B cell (primary cell): ENCODE measurements around the gene IL1F10. TPM values are rescaled to one million over a fixed set of nuclear protein-coding genes. Genes with fewer than 3 reads are reported as not detected.

Source experiments
- ATAC-seq: fragments of 200-7000 bp; cut with Tn5 transposase; one replicate; pipeline ENCODE4 v1.10.0; 2021; ENCODE audit warnings: low read depth, mild to moderate bottlenecking, moderate number of reproducible peaks, moderate library complexity
- CTCF ChIA-PET: fragments of 350-600 bp; sonication (Branson Sonifier 250); formaldehyde crosslinking; loops from one replicate; lab custom pipeline; 2021; ENCODE audit warnings: antibody characterized with exemption, inconsistent platforms; lab: Charles Lee
- POLR2A ChIA-PET: fragments of 350-600 bp; sonication (Branson Sonifier 250); formaldehyde crosslinking; loops from one replicate; lab custom pipeline; 2021; ENCODE audit warnings: antibody characterized with exemption; lab: Charles Lee
- DNase-seq: peaks from one replicate; pipeline ENCODE4 v3.0.0; 2013
- H2AFZ ChIP-seq: 2 replicates; pipeline ENCODE4 v1.6.1; 2012; ENCODE audit warnings: mild to moderate bottlenecking, low read depth, low read length; ENCODE audit not compliant: insufficient read depth, poor library complexity, severe bottlenecking
- H3K27ac ChIP-seq, 2 donors: 1 replicate in 1 of 2; 2 replicates in 1 of 2; pipeline ENCODE4 v1.5.1; 2012 to 2013; ENCODE audit warnings: low read length in 2 of 2, mild to moderate bottlenecking in 2 of 2, moderate library complexity in 1 of 2
- H3K27me3 ChIP-seq, 4 experiments: fragments of 200-600 bp in 1 of 4; sonication (generic) in 1 of 4; replicated peaks in 1 of 4; 1 replicate in 2 of 4; 2 replicates in 2 of 4; pipeline versions ENCODE4 v1.6.1 to v1.7.0; 2013 to 2016; ENCODE audit warnings: low read length in 3 of 4, mild to moderate bottlenecking in 2 of 4, mixed read lengths in 1 of 4, moderate library complexity in 1 of 4; ENCODE audit not compliant: insufficient read depth in 4 of 4, control insufficient read depth in 3 of 4; ENCODE audit errors: control extremely low read depth in 1 of 4
- H3K36me3 ChIP-seq, 2 experiments: replicated peaks in 1 of 2; 1 replicate in 1 of 2; 2 replicates in 1 of 2; pipeline versions ENCODE4 v1.6.1 to v1.7.1; 2013; ENCODE audit warnings: low read length in 1 of 2; ENCODE audit not compliant: insufficient read depth in 2 of 2, control insufficient read depth in 1 of 2; ENCODE audit errors: control extremely low read depth in 1 of 2, extremely low read depth in 1 of 2
- H3K4me1 ChIP-seq, 2 donors: fragments of 200-600 bp in 1 of 2; sonication (generic) in 1 of 2; 1 replicate in 1 of 2; 2 replicates in 1 of 2; pipeline versions ENCODE4 v1.5.1 to v1.6.1; 2013 to 2017; ENCODE audit warnings: low read length in 2 of 2; ENCODE audit not compliant: control insufficient read depth in 2 of 2, insufficient read depth in 2 of 2
- H3K4me2 ChIP-seq: replicated peaks from 2 replicates; pipeline ENCODE3; 2012; ENCODE audit warnings: mild to moderate bottlenecking, low read depth, low read length; ENCODE audit not compliant: poor library complexity, severe bottlenecking
- H3K4me3 ChIP-seq, 5 experiments: fragments of 200-600 bp in 1 of 5; sonication (generic) in 1 of 5; 1 replicate in 3 of 5; 2 replicates in 2 of 5; pipeline versions ENCODE4 v1.5.1 to v1.7.0; 2011 to 2016; ENCODE audit warnings: low read length in 4 of 5, mild to moderate bottlenecking in 4 of 5, low read depth in 2 of 5, control low read depth in 1 of 5, moderate library complexity in 1 of 5; ENCODE audit not compliant: insufficient read depth in 1 of 5; ENCODE audit errors: control extremely low read depth in 1 of 5, extremely low read depth in 1 of 5
- H3K79me2 ChIP-seq: fragments of 200-600 bp; sonication (generic); one replicate; pipeline ENCODE4 v1.6.0; 2016; ENCODE audit warnings: low read length; ENCODE audit not compliant: control insufficient read depth, insufficient read depth
- H3K9ac ChIP-seq: fragments of 200-600 bp; sonication (generic); 2 replicates; pipeline ENCODE4 v1.6.1; 2017; ENCODE audit warnings: mild to moderate bottlenecking, low read length, moderate library complexity
- H3K9me3 ChIP-seq, 3 donors: one replicate each; pipeline versions ENCODE4 v1.6.1 to v1.7.1; 2013; ENCODE audit warnings: low read length in 2 of 3; ENCODE audit not compliant: control insufficient read depth in 2 of 3, insufficient read depth in 1 of 3; ENCODE audit errors: control extremely low read depth in 1 of 3
- H4K20me1 ChIP-seq: 2 replicates; pipeline ENCODE4 v1.6.0; 2012; ENCODE audit warnings: mild to moderate bottlenecking, low read length; ENCODE audit not compliant: insufficient read depth, control insufficient read depth, poor library complexity, severe bottlenecking
- H3K27ac Mint-ChIP-seq: one replicate; pipeline ENCODE4 v1.8.0; 2021; ENCODE audit warnings: mixed read lengths
- H3K27me3 Mint-ChIP-seq: one replicate; pipeline ENCODE4 v1.8.0; 2021; ENCODE audit warnings: mixed read lengths
- H3K4me1 Mint-ChIP-seq: one replicate; pipeline ENCODE4 v1.8.0; 2021; ENCODE audit warnings: mixed read lengths
- H3K4me3 Mint-ChIP-seq: one replicate; pipeline ENCODE4 v1.8.0; 2021; ENCODE audit warnings: mixed read lengths
- H3K9me3 Mint-ChIP-seq: one replicate; pipeline ENCODE4 v1.8.0; 2022; ENCODE audit warnings: mixed read lengths; ENCODE audit not compliant: insufficient read depth
- CTCF ChIP-seq: fragments of 200-600 bp; IDR thresholded peaks from one replicate; pipeline ENCODE4 v1.8.0; 2022; ENCODE audit warnings: antibody characterized with exemption, mild to moderate bottlenecking
- EZH2 ChIP-seq: IDR thresholded peaks from 2 replicates; pipeline ENCODE4 v1.6.1; 2012; ENCODE audit warnings: borderline replicate concordance, low read depth, mild to moderate bottlenecking, moderate library complexity, low read length; ENCODE audit not compliant: insufficient read depth, poor library complexity, severe bottlenecking
- WGBS: methylation state at CpG from one replicate; pipeline ENCODE4 v1.1.5; 2013; ENCODE audit warnings: missing lambda C conversion rate; ENCODE audit not compliant: insufficient coverage; 5-methylcytosine and 5-hydroxymethylcytosine counted together
- intact Hi-C: fragments of 100-400 bp; cut with micrococcal nuclease; formaldehyde crosslinking; loops from one replicate; pipeline ENCODE4 v1.10.0; 2022
- polyA plus RNA-seq: library from polyadenylated mRNA; depleted of rRNA; stranded (reverse); fragments of >200 nt; gene quantifications from 2 replicates; pipeline ENCODE4 v1.2.3, GENCODE V29; 2012
- total RNA-seq, 2 donors: library from RNA; stranded (reverse); fragments of 120-200 nt in 1 of 2; gene quantifications; 1 replicate in 1 of 2; 2 replicates in 1 of 2; pipeline versions ENCODE4 v1.2.3 to v1.2.4, GENCODE V29; 2013 to 2022

The IL1F10 gene
- total and polyA plus RNA-seq, 2 donors (not counting 1 experiment from before 2014, with no cell fraction given) = not detected

GRCh38 chr2:113052396-113052917 lies 15.3 kb upstream of the IL1F10 start, which contains the start of gene IL36B:
Gene IL36B, minus strand, starts transcription at chr2:113052867.
- H3K27me3 Mint-ChIP-seq = peaks cover 29% of the 10 kb centered on the region
- TF ChIP-seq EZH2 (no peak), CTCF (no peak)

GRCh38 chr2:113053666-113054065 lies 14.1 kb upstream of the IL1F10 start:
- ChIA-PET CTCF (no interaction called here), POLR2A (no interaction called here)
- Histone ChIP-seq H3K79me2 (no peaks in the 10 kb centered on the region), H3K4me1 (no peaks in the 10 kb centered on the region), H2AFZ (no peak overlapping the region), H3K27me3 (peaks cover 0 to 4% (median 0%) of the 10 kb centered on the region in 4 experiments), H3K4me3 (no peak overlapping the region), H4K20me1 (no peaks in the 10 kb centered on the region), H3K36me3 (no peaks in the 10 kb centered on the region), H3K9ac (no peak overlapping the region), H3K9me3 (peaks cover 0 to 22% (median 17%) of the 10 kb centered on the region in 3 donors), H3K27ac (no peak overlapping the region), H3K4me2 (no peak overlapping the region)
- peaks cover 12% of the 10 kb centered on the region for H3K9me3 Mint-ChIP-seq
- no CpG with 5 or more reads among the region's 3 CpGs for WGBS
- no peak overlapping the region for H3K27ac Mint-ChIP-seq
- TF ChIP-seq EZH2 (no peak), CTCF (no peak)
- DNase-seq = no peak
- H3K27me3 Mint-ChIP-seq = peaks cover 28% of the 10 kb centered on the region
- ATAC-seq = no peak
- intact Hi-C loops = no loop called here
- H3K4me1 Mint-ChIP-seq = no peaks in the 10 kb centered on the region
- H3K4me3 Mint-ChIP-seq = no peak overlapping the region

More at GRCh38 chr2:113052396-113052917, 15.3 kb upstream of the IL1F10 start, which contains the start of gene IL36B:
- no peak for ATAC-seq
- H3K27ac ChIP-seq = no peak within 1 kb of the TSS
- 90% methylated on average over 2 of the region's 6 CpGs for whole genome bisulfite sequencing
- peaks cover 0 to 22% (median 17%) of the 10 kb centered on the region in 3 donors for H3K9me3 ChIP-seq
- no peaks in the 10 kb centered on the region for H3K4me1 ChIP-seq
- DNase-seq = no peak
- no peak within 1 kb of the TSS for H3K4me3 ChIP-seq
- Mint-ChIP-seq H3K4me3 (no peak within 1 kb of the TSS), H3K27ac (no peak within 1 kb of the TSS), H3K4me1 (no peaks in the 10 kb centered on the region), H3K9me3 (peaks cover 12% of the 10 kb centered on the region)
- H3K9ac ChIP-seq = no peak within 1 kb of the TSS
- H3K36me3 ChIP-seq = no peaks in the 10 kb centered on the region
- peaks cover 0 to 4% (median 4%) of the 10 kb centered on the region in 4 experiments for H3K27me3 ChIP-seq
- intact Hi-C loops = no loop called here
- no peak within 1 kb of the TSS for H2AFZ ChIP-seq
- no peaks in the 10 kb centered on the region for H4K20me1 ChIP-seq
- CTCF ChIA-PET = no interaction called here
- no peaks in the 10 kb centered on the region for H3K79me2 ChIP-seq
- POLR2A ChIA-PET = no interaction called here
- H3K4me2 ChIP-seq = no peak within 1 kb of the TSS
